NCI-H187 treated with DMSO at 0.1 percent for 48 hours (cell line): Measurements from ENCODE around the gene ZNF425.
"Not testable (repeated sequence)": the region's sequence is repeated elsewhere in the genome, so short reads cannot be mapped to it uniquely, and the experiment has no call there.

Experiments
- DNase-seq: peaks from one replicate; lab custom pipeline; 2025; lab: John Stamatoyannopoulos, UW

Gene ZNF425

GRCh38 chr7:149125863-149126661 is at the start of gene ZNF425:
Gene ZNF425 (minus strand): TSS chr7:149126324. CDS start chr7:149126213, 111 bp downstream.
- peak; percentile 38 for DNase-seq

- DNase-seq, result no peak
These were observed 49.0 kb upstream of the ZNF425 start for GRCh38 chr7:149175150-149175549.

GRCh38 chr7:149172534-149172920 is 46.4 kb upstream of the ZNF425 start:
- no peak for DNase-seq

GRCh38 chr7:149171892-149172533 is 45.9 kb upstream of the ZNF425 start:
- no peak for DNase-seq

- no peak for DNase-seq
These were observed 40.7 kb upstream of the ZNF425 start for GRCh38 chr7:149166630-149167352.

GRCh38 chr7:149166142-149166541 is 40.0 kb upstream of the ZNF425 start:
- no peak for DNase-seq

- no peak for DNase-seq
These were observed 35.2 kb upstream of the ZNF425 start for GRCh38 chr7:149161241-149161848.

GRCh38 chr7:149156898-149157297 is 30.8 kb upstream of the ZNF425 start:
- DNase-seq, result no peak

GRCh38 chr7:149154056-149154455 is 27.9 kb upstream of the ZNF425 start:
- DNase-seq, result no peak

GRCh38 chr7:149153346-149153745 is 27.2 kb upstream of the ZNF425 start:
- no peak for DNase-seq

GRCh38 chr7:149150981-149151380 is 24.9 kb upstream of the ZNF425 start:
- DNase-seq, result no peak

- DNase-seq, result no peak
These were observed 21.9 kb upstream of the ZNF425 start for GRCh38 chr7:149147752-149148653.

- no peak for DNase-seq
These were observed 21.1 kb upstream of the ZNF425 start, which contains the start of gene ZNF398 for GRCh38 chr7:149147072-149147751. Gene ZNF398 (plus strand): TSS chr7:149147453. CDS start chr7:149147743, 290 bp downstream.

GRCh38 chr7:149145031-149145845 is 19.1 kb upstream of the ZNF425 start:
- DNase-seq, result no peak

GRCh38 chr7:149144436-149144922 is 18.4 kb upstream of the ZNF425 start:
- not testable (repeated sequence) for DNase-seq

- no peak for DNase-seq
These were observed 15.8 kb upstream of the ZNF425 start for GRCh38 chr7:149141893-149142292.

GRCh38 chr7:149140831-149141230 is 14.7 kb upstream of the ZNF425 start:
- DNase-seq, result no peak

GRCh38 chr7:149136118-149136517 is 10.0 kb upstream of the ZNF425 start:
- no peak for DNase-seq

GRCh38 chr7:149133028-149133710 is 7.0 kb upstream of the ZNF425 start:
- no peak for DNase-seq
